GM12864 (cell line): ENCODE results near the gene SPNS3.

ENCODE experiments used
- DNase-seq: peaks from one replicate; pipeline ENCODE4 v3.0.0-alpha.2; 2011; ENCODE audit warnings: low read depth
- H3K4me3 ChIP-seq: 2 replicates; pipeline ENCODE4 v1.5.1; 2011; ENCODE audit warnings: mild to moderate bottlenecking, low read depth, low read length, control low read depth
- TF ChIP-seq, protein P1 (sequence below): IDR thresholded peaks from 2 replicates; pipeline ENCODE4 v1.5.1; 2011; ENCODE audit warnings: low read depth, mild to moderate bottlenecking, moderate library complexity, low read length, control low read depth, inconsistent platforms; ENCODE audit errors: missing control alignments

SPNS3 gene

DNA sequence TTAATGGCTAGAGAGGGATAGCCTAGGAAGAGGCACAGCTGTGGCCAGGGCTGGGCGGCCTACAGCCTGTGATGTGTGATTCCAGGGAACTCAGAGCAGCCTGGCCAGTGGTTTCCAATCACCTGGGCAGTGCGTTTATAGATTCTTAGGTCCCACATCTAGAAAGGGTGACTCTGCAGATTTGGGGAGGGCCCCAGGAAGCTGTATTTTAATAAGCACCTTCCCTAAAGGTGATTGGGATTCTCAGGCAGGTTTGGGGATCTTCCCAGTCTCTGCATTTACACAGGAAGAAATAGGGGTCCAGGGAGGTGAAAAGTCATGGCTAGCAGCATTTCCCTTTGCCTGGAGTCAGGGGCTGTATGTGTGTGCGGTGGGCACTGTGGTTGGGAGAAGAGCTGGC, 74.5 kb downstream of the SPNS3 start:
- DNase-seq = no peak
- TF ChIP-seq, protein P1, sequence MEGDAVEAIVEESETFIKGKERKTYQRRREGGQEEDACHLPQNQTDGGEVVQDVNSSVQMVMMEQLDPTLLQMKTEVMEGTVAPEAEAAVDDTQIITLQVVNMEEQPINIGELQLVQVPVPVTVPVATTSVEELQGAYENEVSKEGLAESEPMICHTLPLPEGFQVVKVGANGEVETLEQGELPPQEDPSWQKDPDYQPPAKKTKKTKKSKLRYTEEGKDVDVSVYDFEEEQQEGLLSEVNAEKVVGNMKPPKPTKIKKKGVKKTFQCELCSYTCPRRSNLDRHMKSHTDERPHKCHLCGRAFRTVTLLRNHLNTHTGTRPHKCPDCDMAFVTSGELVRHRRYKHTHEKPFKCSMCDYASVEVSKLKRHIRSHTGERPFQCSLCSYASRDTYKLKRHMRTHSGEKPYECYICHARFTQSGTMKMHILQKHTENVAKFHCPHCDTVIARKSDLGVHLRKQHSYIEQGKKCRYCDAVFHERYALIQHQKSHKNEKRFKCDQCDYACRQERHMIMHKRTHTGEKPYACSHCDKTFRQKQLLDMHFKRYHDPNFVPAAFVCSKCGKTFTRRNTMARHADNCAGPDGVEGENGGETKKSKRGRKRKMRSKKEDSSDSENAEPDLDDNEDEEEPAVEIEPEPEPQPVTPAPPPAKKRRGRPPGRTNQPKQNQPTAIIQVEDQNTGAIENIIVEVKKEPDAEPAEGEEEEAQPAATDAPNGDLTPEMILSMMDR = no peak
- no peak overlapping the region for H3K4me3 ChIP-seq

DNA sequence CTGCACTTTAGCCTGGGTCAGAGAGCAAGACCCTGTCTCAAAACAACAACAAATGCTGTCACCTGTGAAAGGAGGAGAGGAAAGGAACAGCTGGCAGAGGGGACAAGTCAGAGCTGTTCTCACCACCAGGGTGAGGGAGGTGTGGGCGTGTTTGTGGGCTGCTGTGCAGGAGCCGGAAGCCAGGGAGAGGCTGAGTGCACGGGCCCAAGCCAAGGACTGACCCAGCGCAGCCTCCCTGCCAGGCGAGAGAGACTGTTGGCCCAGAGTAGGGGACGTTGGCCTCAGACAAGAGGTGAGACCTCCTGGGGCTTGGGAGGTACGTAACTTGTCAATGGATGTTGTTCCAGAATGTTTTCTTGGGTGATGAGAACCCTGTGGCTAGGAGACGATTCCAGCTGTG, 75.7 kb downstream of the SPNS3 start:
- TF ChIP-seq, protein P1 = peak; percentile 5
- no peak for DNase-seq
- H3K4me3 ChIP-seq = no peak overlapping the region

DNA sequence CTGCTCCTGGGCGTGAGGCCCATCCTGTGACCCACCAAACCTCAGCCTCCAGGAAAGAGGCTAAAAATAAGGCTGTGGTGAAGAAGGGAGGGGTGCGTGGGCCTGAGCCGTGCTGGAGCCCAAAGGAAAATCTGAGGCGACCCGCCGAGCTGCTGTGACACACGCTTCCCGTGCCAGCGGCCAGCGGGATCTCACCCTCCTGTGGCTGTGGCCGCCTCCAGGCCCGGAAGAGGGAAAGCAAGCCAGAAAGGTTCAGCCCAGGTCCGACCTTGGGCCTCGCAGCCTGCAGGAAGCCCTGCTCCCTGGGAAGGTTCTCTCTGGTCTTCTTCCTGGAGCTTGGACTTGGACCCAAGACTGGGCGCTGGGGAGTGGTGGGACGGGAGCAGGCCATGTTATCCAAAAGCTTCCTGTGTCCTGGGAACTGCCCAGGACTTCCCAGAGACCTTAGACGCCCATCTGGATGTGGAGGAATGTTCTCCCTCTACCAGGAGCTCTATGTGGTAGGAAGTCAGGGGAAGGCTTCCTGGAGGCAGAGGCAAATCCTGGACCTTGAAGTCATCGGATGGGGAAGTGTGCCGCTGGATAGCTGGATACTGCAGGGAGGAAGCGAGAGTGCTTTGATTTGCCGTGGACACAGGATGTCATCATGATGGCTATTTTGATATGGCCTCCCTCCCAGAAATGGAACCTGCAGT, 76.3 kb downstream of the SPNS3 start:
- TF ChIP-seq, protein P1 = no peak
- H3K4me3 ChIP-seq = no peak overlapping the region
- no peak for DNase-seq

DNA sequence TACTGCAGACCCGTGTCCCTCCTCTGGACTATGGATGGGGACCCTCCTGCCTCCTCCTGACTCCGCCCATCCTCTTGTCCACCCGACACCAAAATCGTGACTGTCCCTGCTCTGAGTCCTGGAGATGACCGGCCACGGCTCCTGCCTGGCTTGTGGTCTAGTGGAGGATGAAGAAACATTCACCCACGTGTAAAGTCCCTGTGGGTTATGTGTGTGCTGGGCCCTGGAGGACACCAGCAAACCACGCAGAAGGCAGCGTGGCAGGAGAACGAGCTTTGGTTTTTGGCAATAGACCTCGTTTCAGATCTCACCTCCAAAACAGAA, 76.8 kb downstream of the SPNS3 start:
- H3K4me3 ChIP-seq = no peak overlapping the region

DNA sequence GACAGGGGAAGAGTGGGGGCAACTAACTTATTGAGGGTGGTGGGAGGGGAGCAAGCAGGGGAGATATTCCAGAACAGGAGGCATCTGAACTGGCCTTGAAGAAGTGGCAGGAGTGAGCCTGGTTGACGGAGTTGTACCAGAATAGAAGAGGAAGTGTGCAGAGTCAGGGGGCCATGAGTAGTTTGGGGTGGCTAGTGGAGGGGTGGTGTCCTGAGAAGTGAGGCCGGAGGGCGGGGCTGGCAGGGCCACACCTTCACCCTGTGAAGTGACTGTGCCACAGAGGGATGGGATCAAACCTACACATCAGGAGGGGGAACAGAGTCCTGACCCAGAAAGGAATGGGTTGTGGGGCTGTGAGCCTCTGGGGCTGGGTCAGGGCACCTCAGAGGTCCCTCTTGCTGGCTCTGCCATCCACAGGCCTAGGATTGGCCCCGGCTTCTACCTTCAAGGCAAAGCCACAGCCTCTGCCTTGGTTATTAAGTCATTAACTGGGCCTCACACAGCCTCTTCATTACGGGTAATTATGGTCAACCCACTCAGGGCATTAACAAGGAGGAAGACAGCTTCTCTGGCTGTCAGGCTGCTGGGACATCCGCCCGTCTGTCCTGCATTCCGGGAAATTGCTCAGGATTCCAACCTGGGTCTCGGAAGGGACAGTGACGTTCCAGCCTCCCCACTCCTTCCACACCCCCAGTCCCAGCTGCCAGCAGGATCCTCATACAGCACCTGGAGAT, 77.6 kb downstream of the SPNS3 start:
- DNase-seq = no peak
- H3K4me3 ChIP-seq = no peak overlapping the region
- TF ChIP-seq, protein P1 = no peak

More for the DNA sequence above, 76.8 kb downstream of the SPNS3 start:
- no peak for DNase-seq
- TF ChIP-seq, protein P1 = no peak

DNA sequence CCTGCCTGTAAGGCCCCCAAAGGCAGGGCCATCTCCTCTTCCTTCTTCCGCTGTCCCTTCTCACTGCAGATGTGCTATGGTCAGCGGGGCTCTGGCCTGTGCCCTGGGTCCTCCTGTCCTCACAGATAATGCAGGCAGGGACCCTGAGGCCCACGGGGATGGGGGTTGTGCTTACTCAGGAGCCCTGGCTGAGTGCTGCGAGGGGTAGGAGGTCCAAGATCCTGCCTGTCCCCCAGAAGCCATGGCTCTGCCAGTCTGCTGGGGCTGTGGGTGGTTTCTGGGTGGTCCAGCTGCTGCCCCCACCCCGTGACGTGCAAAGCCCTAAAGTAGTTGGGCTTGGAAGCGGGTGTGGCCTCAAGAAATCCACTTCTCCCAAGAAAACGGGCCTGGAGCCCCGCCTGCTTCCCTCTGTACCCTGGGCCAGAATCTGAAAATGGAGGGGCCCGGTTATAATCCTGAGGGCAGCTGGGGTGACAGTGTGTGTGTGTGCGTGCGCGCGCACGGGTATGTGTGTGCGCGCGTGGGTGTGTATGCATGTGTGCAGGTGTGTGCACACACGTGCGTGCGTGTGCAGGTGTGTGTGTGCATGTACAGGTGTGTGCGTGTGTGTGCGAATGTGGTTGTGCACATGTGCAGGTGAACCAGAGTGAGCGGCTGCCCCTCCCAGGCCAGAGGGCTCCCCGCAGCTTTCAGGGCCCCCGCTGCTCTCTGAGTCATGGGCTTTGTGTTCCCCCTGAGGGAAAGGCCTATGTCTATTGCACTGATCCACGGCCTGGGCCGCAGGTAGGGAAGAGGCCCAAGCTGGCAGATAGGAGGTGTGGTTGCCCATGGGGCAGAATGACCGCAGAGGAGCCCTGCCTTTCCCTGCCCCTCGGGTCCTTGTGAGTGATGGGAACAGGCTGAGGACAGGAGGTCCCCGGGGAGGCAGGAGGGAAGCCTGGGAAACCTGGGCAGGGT, 78.7 kb downstream of the SPNS3 start:
- TF ChIP-seq, protein P1 = no peak

More for the DNA sequence above, 78.7 kb downstream of the SPNS3 start:
- no peak overlapping the region for H3K4me3 ChIP-seq
- DNase-seq = no peak
